Brain pericyte (primary cell): Measurements from ENCODE around the gene SELENOV.
A peak's percentile ranks its signal among the peaks of the same experiment; 100 is the strongest.

Source experiments
- DNase-seq: peaks from one replicate; pipeline ENCODE4 v3.0.0-alpha.2; 2012; ENCODE audit warnings: low read depth, low spot score

Gene SELENOV

GRCh38 chr19:39520541-39521484 lies 5.9 kb downstream of the SELENOV start:
- DNase-seq, result no peak

- DNase-seq, result no peak
These were observed 9.6 kb downstream of the SELENOV start for GRCh38 chr19:39524495-39524894.

- DNase-seq, result no peak
These were observed 10.3 kb downstream of the SELENOV start for GRCh38 chr19:39525205-39525604.

- no peak for DNase-seq
These were observed 16.9 kb downstream of the SELENOV start for GRCh38 chr19:39531834-39532232.

GRCh38 chr19:39532233-39533002 lies 17.5 kb downstream of the SELENOV start, which contains the start of gene EID2B:
Gene EID2B (minus strand): TSS chr19:39532852. CDS start chr19:39532802, 50 bp downstream.
- peak; percentile 88 for DNase-seq

- no peak for DNase-seq
These were observed 18.1 kb downstream of the SELENOV start for GRCh38 chr19:39533003-39533512.

- no peak for DNase-seq
These were observed 18.9 kb downstream of the SELENOV start for GRCh38 chr19:39533791-39534190.

- DNase-seq, result no peak
These were observed 24.2 kb downstream of the SELENOV start for GRCh38 chr19:39539165-39539517.

GRCh38 chr19:39539518-39540332 lies 24.8 kb downstream of the SELENOV start, which contains the start of gene EID2:
Gene EID2 (minus strand): TSS chr19:39540161. CDS start chr19:39540079, 82 bp downstream.
- peak; percentile 77 for DNase-seq

GRCh38 chr19:39540333-39540673 lies 25.4 kb downstream of the SELENOV start:
- DNase-seq, result no peak

GRCh38 chr19:39542206-39542605 lies 27.3 kb downstream of the SELENOV start:
- DNase-seq, result no peak

GRCh38 chr19:39543477-39543857 lies 28.5 kb downstream of the SELENOV start:
- no peak for DNase-seq

- DNase-seq, result no peak
These were observed 29.4 kb downstream of the SELENOV start for GRCh38 chr19:39544226-39544903.

- no peak for DNase-seq
These were observed 30.0 kb downstream of the SELENOV start for GRCh38 chr19:39544911-39545310.

GRCh38 chr19:39546599-39546998 lies 31.7 kb downstream of the SELENOV start:
- DNase-seq, result no peak

- no peak for DNase-seq
These were observed 35.3 kb downstream of the SELENOV start for GRCh38 chr19:39550197-39550596.

GRCh38 chr19:39553082-39553652 lies 38.2 kb downstream of the SELENOV start:
- DNase-seq, result no peak

- no peak for DNase-seq
These were observed 39.9 kb downstream of the SELENOV start for GRCh38 chr19:39554701-39555311.

- no peak for DNase-seq
These were observed 40.9 kb downstream of the SELENOV start for GRCh38 chr19:39555883-39556282.
